Activated B cell treated with CpG ODN at 0.5 μM for 24 hours (primary cell): ENCODE data around the gene NLN. TPM values are rescaled to one million over a fixed set of nuclear protein-coding genes. Genes with fewer than 3 reads are reported as not detected.

Experiments used
- ATAC-seq: fragments of 200-7000 bp; cut with Tn5 transposase; one replicate; pipeline ENCODE4 v1.10.0; 2021; ENCODE audit warnings: low read depth, mild to moderate bottlenecking, moderate library complexity
- CTCF ChIA-PET: fragments of 350-600 bp; sonication (Branson Sonifier 250); formaldehyde crosslinking; loops from one replicate; lab custom pipeline; 2021; ENCODE audit warnings: antibody characterized with exemption; lab: Charles Lee
- POLR2A ChIA-PET: fragments of 350-600 bp; sonication (Branson Sonifier 250); formaldehyde crosslinking; loops from one replicate; lab custom pipeline; 2021; ENCODE audit warnings: antibody characterized with exemption; lab: Charles Lee
- DNase-seq: peaks from one replicate; pipeline ENCODE4 v3.0.0; 2022
- H3K27ac Mint-ChIP-seq: one replicate; pipeline ENCODE4 v1.8.0; 2020; ENCODE audit warnings: mixed read lengths
- H3K27me3 Mint-ChIP-seq: one replicate; pipeline ENCODE4 v1.8.0; 2021; ENCODE audit warnings: mixed read lengths
- H3K36me3 Mint-ChIP-seq: one replicate; pipeline ENCODE4 v1.8.0; 2021; ENCODE audit warnings: low read depth, mixed read lengths
- H3K4me1 Mint-ChIP-seq: one replicate; pipeline ENCODE4 v1.8.0; 2021; ENCODE audit warnings: mixed read lengths
- H3K4me3 Mint-ChIP-seq: one replicate; pipeline ENCODE4 v1.8.0; 2020; ENCODE audit warnings: mild to moderate bottlenecking, mixed read lengths
- H3K9me3 Mint-ChIP-seq: one replicate; pipeline ENCODE4 v1.8.0; 2020; ENCODE audit warnings: mixed read lengths
- intact Hi-C: fragments of 100-400 bp; cut with micrococcal nuclease; formaldehyde crosslinking; loops from one replicate; pipeline ENCODE4 v1.15.1; 2024
- total RNA-seq: library from RNA; stranded (reverse); gene quantifications from 2 replicates; pipeline ENCODE4 v1.2.3, GENCODE V29; 2022
- TF ChIP-seq, protein P1 (sequence below): fragments of 200-600 bp; IDR thresholded peaks from one replicate; pipeline ENCODE4 v1.8.0; 2022; ENCODE audit warnings: antibody characterized with exemption, mild to moderate bottlenecking

The NLN gene
- total RNA-seq, 1 donor from 2014 or later, result 16.5 TPM

DNA sequence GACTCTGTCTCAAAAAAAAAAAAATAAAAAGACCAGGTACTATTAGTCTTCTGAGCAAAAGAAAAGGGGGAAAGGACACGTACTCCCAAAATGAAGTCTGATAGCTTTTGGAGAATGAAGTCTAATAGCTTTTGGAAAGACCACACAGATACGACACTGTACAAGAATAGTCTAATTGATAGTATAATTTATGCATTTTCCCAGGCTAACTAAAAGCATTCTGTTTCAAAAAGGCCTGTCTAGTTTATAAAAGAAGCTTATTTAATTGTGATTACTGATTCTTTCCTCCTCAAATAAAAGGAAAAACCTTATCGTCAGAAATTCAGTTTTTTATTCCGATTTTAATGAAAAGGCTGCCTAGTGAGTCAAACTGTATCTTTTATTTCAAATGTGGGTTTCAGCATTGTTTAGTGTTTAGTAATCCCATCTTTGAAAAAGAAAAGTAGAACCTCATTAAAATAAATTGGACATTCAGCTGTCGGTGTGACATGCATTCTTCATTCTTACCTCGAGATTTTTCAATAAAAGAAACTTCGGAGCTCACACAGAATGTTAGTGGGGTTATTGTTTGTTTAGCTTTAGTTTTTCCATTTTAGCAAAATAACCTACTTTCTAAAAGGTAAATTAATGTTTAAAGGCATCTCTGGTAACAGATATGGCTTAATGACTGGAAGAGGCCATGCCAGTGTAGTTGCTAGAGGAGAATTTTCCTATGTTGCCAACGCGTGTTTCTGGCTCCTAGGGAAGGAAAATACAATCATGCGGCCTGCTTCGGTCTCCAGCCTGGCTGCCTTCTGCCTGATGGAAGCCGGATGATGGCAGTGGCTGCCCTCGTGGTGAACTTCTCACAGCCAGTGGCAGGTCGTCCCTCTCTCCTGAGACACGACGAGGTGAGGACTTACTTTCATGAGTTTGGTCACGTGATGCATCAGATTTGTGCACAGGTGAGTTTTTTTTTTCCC is 70.0 kb downstream of the NLN start:
- H3K4me3 Mint-ChIP-seq, result no peak overlapping the region
- H3K27me3 Mint-ChIP-seq, result no peaks in the 10 kb centered on the region
- H3K36me3 Mint-ChIP-seq, result peaks cover 25% of the 10 kb centered on the region
- POLR2A ChIA-PET, result no interaction called here
- intact Hi-C loops, result no loop called here
- CTCF ChIA-PET, result no interaction called here
- peaks cover 10% of the 10 kb centered on the region for H3K9me3 Mint-ChIP-seq
- peaks cover 10% of the 10 kb centered on the region for H3K4me1 Mint-ChIP-seq
- no peak overlapping the region for H3K27ac Mint-ChIP-seq
- TF ChIP-seq, protein P1, sequence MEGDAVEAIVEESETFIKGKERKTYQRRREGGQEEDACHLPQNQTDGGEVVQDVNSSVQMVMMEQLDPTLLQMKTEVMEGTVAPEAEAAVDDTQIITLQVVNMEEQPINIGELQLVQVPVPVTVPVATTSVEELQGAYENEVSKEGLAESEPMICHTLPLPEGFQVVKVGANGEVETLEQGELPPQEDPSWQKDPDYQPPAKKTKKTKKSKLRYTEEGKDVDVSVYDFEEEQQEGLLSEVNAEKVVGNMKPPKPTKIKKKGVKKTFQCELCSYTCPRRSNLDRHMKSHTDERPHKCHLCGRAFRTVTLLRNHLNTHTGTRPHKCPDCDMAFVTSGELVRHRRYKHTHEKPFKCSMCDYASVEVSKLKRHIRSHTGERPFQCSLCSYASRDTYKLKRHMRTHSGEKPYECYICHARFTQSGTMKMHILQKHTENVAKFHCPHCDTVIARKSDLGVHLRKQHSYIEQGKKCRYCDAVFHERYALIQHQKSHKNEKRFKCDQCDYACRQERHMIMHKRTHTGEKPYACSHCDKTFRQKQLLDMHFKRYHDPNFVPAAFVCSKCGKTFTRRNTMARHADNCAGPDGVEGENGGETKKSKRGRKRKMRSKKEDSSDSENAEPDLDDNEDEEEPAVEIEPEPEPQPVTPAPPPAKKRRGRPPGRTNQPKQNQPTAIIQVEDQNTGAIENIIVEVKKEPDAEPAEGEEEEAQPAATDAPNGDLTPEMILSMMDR, result no peak
- DNase-seq (no peak), ATAC-seq (no peak)

DNA sequence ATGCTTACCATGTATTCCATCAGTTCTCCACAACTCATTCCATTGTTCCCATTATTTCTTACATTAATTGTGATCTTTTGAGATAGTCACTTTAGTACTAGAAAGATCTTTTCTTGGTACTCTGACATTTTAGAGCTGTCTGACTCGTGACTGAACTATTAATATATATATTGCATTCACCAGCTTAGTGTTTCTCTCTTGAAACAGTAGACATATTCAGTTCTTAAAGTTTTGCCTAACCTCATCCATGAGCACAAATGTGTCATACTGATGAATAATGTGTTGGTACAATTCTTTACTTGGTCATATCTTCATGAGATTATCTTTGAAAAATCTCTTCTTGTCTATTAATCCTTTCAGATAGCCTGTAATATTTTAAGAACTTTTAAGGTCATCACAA is 74.3 kb downstream of the NLN start:
- ChIA-PET POLR2A (no interaction called here), CTCF (no interaction called here)
- Mint-ChIP-seq H3K9me3 (no peaks in the 10 kb centered on the region), H3K4me3 (no peak overlapping the region), H3K27me3 (no peaks in the 10 kb centered on the region), H3K4me1 (no peaks in the 10 kb centered on the region), H3K36me3 (peaks cover 1% of the 10 kb centered on the region), H3K27ac (no peak overlapping the region)
- DNase-seq (no peak), ATAC-seq (no peak)
- intact Hi-C loops, result no loop called here
- TF ChIP-seq, protein P1, result no peak

DNA sequence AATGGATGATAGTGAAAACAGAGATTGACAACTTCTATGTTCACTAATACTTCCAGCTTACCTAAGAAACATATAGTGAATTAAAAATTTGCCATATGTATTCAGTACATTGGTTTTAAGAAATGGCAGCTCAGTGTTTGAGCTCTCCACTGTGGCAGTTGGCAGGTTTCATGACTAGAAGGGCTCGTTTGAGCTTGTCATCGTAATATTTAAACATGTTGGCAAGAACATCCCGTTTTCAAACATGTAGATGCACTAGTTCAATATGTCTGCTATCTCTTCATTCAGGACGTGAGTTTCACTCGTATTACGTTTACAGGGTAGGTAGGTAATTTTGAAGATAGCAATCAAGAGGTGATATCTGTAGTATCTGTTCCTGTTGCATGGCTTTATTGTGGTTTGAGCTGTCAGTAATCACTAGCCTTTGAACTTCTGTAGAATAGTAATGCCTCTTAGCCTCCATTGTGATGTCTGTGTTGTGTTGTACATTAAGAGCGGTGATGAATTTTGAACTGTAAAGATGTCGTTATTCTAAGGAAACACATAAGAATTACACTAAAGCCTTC is 74.8 kb downstream of the NLN start:
- peaks cover 3% of the 10 kb centered on the region for H3K9me3 Mint-ChIP-seq
- CTCF ChIA-PET, result no interaction called here
- ATAC-seq (no peak), DNase-seq (no peak)
- POLR2A ChIA-PET, result no interaction called here
- H3K36me3 Mint-ChIP-seq, result peaks cover 4% of the 10 kb centered on the region
- TF ChIP-seq, protein P1, result no peak
- H3K27ac Mint-ChIP-seq, result no peak overlapping the region
- intact Hi-C loops, result no loop called here
- no peak overlapping the region for H3K4me3 Mint-ChIP-seq
- no peaks in the 10 kb centered on the region for H3K27me3 Mint-ChIP-seq
- H3K4me1 Mint-ChIP-seq, result no peaks in the 10 kb centered on the region

DNA sequence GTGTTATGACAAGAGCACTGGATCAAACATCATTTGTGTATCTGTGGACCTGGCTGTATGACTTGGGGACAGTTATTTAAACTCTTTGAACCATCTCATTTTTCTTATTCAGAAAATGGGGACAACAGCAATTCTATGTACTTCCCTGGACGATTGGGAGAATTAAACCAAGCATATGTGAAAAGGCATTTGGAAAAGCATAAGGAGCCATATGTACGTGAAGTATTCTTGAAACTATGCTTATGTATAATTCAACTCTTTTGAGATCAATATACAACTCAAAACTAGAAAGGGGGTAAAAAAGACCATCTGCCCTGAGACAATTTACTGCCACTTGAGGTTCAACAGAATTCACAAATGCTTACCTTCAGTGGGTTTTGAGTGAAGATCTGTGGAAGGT is 75.5 kb downstream of the NLN start:
- peaks cover 8% of the 10 kb centered on the region for H3K36me3 Mint-ChIP-seq
- DNase-seq (no peak), ATAC-seq (no peak)
- no peak overlapping the region for H3K4me3 Mint-ChIP-seq
- ChIA-PET POLR2A (no interaction called here), CTCF (no interaction called here)
- no peaks in the 10 kb centered on the region for H3K27me3 Mint-ChIP-seq
- no peak overlapping the region for H3K27ac Mint-ChIP-seq
- TF ChIP-seq, protein P1, result no peak
- H3K9me3 Mint-ChIP-seq, result peaks cover 5% of the 10 kb centered on the region
- intact Hi-C loops, result no loop called here
- H3K4me1 Mint-ChIP-seq, result no peaks in the 10 kb centered on the region

DNA sequence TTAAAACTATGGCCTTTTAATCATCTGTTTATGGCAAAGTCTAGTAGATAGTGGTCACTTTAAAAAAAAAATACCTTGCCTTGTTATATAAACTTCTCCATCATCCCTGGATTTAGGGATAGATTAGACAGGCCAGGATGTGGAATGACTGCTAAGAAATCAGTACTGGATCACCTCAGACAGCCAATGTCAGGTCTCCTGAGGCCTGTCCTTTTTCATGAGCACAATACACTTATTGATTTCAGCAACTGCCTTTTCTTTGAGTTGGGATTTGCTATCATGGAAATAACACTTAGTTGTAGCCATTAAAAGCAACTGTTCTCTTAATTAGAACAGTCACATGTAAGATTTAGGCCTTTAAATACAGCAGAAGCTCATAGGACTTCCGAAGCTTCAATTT is 77.9 kb downstream of the NLN start:
- Mint-ChIP-seq H3K27ac (no peak overlapping the region), H3K36me3 (peaks cover 10% of the 10 kb centered on the region), H3K4me1 (no peaks in the 10 kb centered on the region), H3K9me3 (peaks cover 7% of the 10 kb centered on the region), H3K4me3 (no peak overlapping the region), H3K27me3 (no peaks in the 10 kb centered on the region)
- ATAC-seq (no peak), DNase-seq (no peak)
- ChIA-PET POLR2A (no interaction called here), CTCF (no interaction called here)
- intact Hi-C loops, result no loop called here
- TF ChIP-seq, protein P1, result no peak
